ENCODE measurements around the gene REV3L.
"Not testable (repeated sequence)": the region's sequence is repeated elsewhere in the genome, so short reads cannot be mapped to it uniquely, and the experiment has no call there.

- not testable (repeated sequence) for TF ChIP-seq USF1 (CRISPR knock-in tag; IDR thresholded peaks at IDR 0.05); CTCF (IDR thresholded peaks at IDR 0.05); FOXK1 (CRISPR knock-in tag; IDR thresholded peaks at IDR 0.05); E2F5 (CRISPR knock-in tag; IDR thresholded peaks at IDR 0.05); MAX (CRISPR knock-in tag; IDR thresholded peaks at IDR 0.05)
Measured at GRCh38 chr6:111284356-111284755, 198.7 kb downstream of the REV3L start.

Measured in WTC11 (cell line).